ENCODE data around the gene KIF13A.
"Not testable (repeated sequence)": the region's sequence is repeated elsewhere in the genome, so short reads cannot be mapped to it uniquely, and the experiment has no call there.

KIF13A gene

GRCh38 chr6:17866876-17867444 is 120.5 kb downstream of the KIF13A start:
- no peak overlapping the region for H3K27ac ChIP-seq (ENCODE audit: low read length)
- 100% methylated on average over 1 of the region's 1 CpG for WGBS (ENCODE audit: insufficient coverage, insufficient read length)
- H3K4me3 ChIP-seq (ENCODE audit: low read length) = no peak overlapping the region
- H3K36me3 ChIP-seq (ENCODE audit: control insufficient read depth, insufficient read depth, low read length) = no peaks in the 10 kb centered on the region
- H3K4me1 ChIP-seq (ENCODE audit: control insufficient read depth, insufficient read depth, low read length) = no peaks in the 10 kb centered on the region
- no peaks in the 10 kb centered on the region for H3K9me3 ChIP-seq (ENCODE audit: control insufficient read depth, insufficient read depth, low read length)
- H3K27me3 ChIP-seq (ENCODE audit: control insufficient read depth, insufficient read depth, low read length) = no peaks in the 10 kb centered on the region
- no peak for DNase-seq (ENCODE audit: low read depth, low spot score)

DNA sequence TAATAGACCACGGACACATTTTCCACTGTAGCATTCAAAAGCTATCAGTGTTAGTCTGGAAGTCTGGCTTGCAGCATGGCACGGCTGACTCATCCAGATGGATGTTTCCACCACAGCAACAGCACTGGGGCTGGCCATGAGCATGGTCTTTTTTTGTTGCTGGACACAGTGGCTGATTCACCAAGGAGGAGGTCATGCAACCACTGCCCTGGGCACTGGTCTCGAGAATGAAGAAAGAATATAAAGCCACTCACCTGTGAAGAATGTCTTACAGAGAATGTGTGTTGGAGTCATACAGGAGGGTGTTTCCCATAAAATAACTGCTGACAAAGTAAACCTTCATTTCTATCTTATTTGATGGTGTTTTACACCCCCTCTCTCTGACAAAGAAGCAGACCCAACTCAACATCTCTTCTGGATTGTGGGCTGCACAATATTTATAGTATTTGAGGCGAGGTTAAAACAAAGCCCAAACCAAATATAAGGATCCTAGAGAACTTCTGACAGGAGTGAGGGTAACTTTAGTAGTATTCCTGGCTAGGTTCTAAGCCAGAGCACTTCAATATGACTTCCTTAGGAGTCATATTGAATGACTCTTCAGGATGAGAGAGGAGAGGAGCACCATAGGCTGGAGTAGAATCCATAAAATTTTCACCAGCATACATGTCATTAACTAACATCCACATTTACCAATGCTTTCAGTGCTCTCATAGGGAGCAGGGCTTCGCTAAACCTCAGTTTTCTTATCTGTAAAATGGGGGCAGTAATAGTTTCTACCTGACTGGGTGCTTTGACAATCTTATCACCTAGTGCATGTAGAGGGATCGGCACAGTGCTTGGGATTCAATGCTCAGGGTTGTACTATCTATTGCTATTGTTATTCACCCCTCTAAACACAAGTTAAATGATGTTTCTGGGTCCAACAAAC is 121.4 kb downstream of the KIF13A start:
- no peaks in the 10 kb centered on the region for H3K27me3 ChIP-seq (ENCODE audit: control insufficient read depth, insufficient read depth, low read length)
- no peak overlapping the region for H3K27ac ChIP-seq (ENCODE audit: low read length)
- WGBS (ENCODE audit: insufficient coverage, insufficient read length) = no CpG with 5 or more reads among the region's 6 CpGs
- no peak overlapping the region for H3K4me3 ChIP-seq (ENCODE audit: low read length)
- DNase-seq (ENCODE audit: low read depth, low spot score) = no peak
- H3K36me3 ChIP-seq (ENCODE audit: control insufficient read depth, insufficient read depth, low read length) = no peaks in the 10 kb centered on the region
- H3K4me1 ChIP-seq (ENCODE audit: control insufficient read depth, insufficient read depth, low read length) = no peaks in the 10 kb centered on the region
- H3K9me3 ChIP-seq (ENCODE audit: control insufficient read depth, insufficient read depth, low read length) = no peaks in the 10 kb centered on the region

- no CpG with 5 or more reads among the region's 2 CpGs for WGBS (ENCODE audit: insufficient coverage, insufficient read length)
- Histone ChIP-seq H3K9me3 (ENCODE audit: control insufficient read depth, insufficient read depth, low read length) (no peaks in the 10 kb centered on the region), H3K4me3 (ENCODE audit: low read length) (no peak overlapping the region), H3K4me1 (ENCODE audit: control insufficient read depth, insufficient read depth, low read length) (no peaks in the 10 kb centered on the region), H3K36me3 (ENCODE audit: control insufficient read depth, insufficient read depth, low read length) (no peaks in the 10 kb centered on the region), H3K27me3 (ENCODE audit: control insufficient read depth, insufficient read depth, low read length) (no peaks in the 10 kb centered on the region), H3K27ac (ENCODE audit: low read length) (no peak overlapping the region)
- DNase-seq (ENCODE audit: low read depth, low spot score) = no peak
These were observed 122.2 kb downstream of the KIF13A start for GRCh38 chr6:17865243-17865642.

GRCh38 chr6:17863901-17864754 is 123.3 kb downstream of the KIF13A start:
- H3K4me3 ChIP-seq (ENCODE audit: low read length) = no peak overlapping the region
- no peaks in the 10 kb centered on the region for H3K27me3 ChIP-seq (ENCODE audit: control insufficient read depth, insufficient read depth, low read length)
- no peak overlapping the region for H3K27ac ChIP-seq (ENCODE audit: low read length)
- WGBS (ENCODE audit: insufficient coverage, insufficient read length) = no CpG with 5 or more reads among the region's 12 CpGs
- no peaks in the 10 kb centered on the region for H3K36me3 ChIP-seq (ENCODE audit: control insufficient read depth, insufficient read depth, low read length)
- no peaks in the 10 kb centered on the region for H3K4me1 ChIP-seq (ENCODE audit: control insufficient read depth, insufficient read depth, low read length)
- H3K9me3 ChIP-seq (ENCODE audit: control insufficient read depth, insufficient read depth, low read length) = no peaks in the 10 kb centered on the region
- DNase-seq (ENCODE audit: low read depth, low spot score) = no peak

DNA sequence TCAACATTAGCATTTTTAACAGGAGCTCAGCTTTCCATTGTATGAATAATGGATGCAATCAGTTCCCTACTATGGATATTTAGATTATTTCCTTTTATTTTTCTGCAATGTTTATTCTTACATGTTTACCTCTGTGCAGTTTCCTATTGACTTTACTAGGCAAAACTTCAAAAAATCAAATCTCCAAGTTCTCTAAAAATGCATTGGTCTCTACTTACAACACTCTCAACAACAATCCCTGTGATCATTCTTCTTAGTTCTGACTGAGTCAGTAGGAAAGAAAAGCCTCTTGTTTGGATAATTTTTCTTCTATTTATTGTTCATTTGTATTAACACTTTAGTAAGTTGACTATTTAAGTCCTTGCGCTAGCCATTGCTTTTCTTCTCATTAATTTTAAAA is 126.1 kb downstream of the KIF13A start:
- Histone ChIP-seq H3K27ac (ENCODE audit: low read length) (no peak overlapping the region), H3K4me1 (ENCODE audit: control insufficient read depth, insufficient read depth, low read length) (no peaks in the 10 kb centered on the region), H3K4me3 (ENCODE audit: low read length) (no peak overlapping the region), H3K36me3 (ENCODE audit: control insufficient read depth, insufficient read depth, low read length) (no peaks in the 10 kb centered on the region), H3K27me3 (ENCODE audit: control insufficient read depth, insufficient read depth, low read length) (no peaks in the 10 kb centered on the region), H3K9me3 (ENCODE audit: control insufficient read depth, insufficient read depth, low read length) (no peaks in the 10 kb centered on the region)
- WGBS (ENCODE audit: insufficient coverage, insufficient read length) = no CpG with 5 or more reads among the region's 1 CpG
- no peak for DNase-seq (ENCODE audit: low read depth, low spot score)

- H3K9me3 ChIP-seq (ENCODE audit: control insufficient read depth, insufficient read depth, low read length) = no peaks in the 10 kb centered on the region
- no peak overlapping the region for H3K4me3 ChIP-seq (ENCODE audit: low read length)
- DNase-seq (ENCODE audit: low read depth, low spot score) = no peak
- no CpG with 5 or more reads among the region's 4 CpGs for WGBS (ENCODE audit: insufficient coverage, insufficient read length)
- H3K36me3 ChIP-seq (ENCODE audit: control insufficient read depth, insufficient read depth, low read length) = no peaks in the 10 kb centered on the region
- H3K4me1 ChIP-seq (ENCODE audit: control insufficient read depth, insufficient read depth, low read length) = no peaks in the 10 kb centered on the region
- no peaks in the 10 kb centered on the region for H3K27me3 ChIP-seq (ENCODE audit: control insufficient read depth, insufficient read depth, low read length)
- no peak overlapping the region for H3K27ac ChIP-seq (ENCODE audit: low read length)
These were observed 127.6 kb downstream of the KIF13A start for GRCh38 chr6:17859846-17860245.

- H3K27me3 ChIP-seq (ENCODE audit: control insufficient read depth, insufficient read depth, low read length) = no peaks in the 10 kb centered on the region
- no peaks in the 10 kb centered on the region for H3K4me1 ChIP-seq (ENCODE audit: control insufficient read depth, insufficient read depth, low read length)
- H3K4me3 ChIP-seq (ENCODE audit: low read length) = no peak overlapping the region
- H3K27ac ChIP-seq (ENCODE audit: low read length) = no peak overlapping the region
- H3K9me3 ChIP-seq (ENCODE audit: control insufficient read depth, insufficient read depth, low read length) = no peaks in the 10 kb centered on the region
- DNase-seq (ENCODE audit: low read depth, low spot score) = no peak
- H3K36me3 ChIP-seq (ENCODE audit: control insufficient read depth, insufficient read depth, low read length) = no peaks in the 10 kb centered on the region
These were observed 128.9 kb downstream of the KIF13A start for GRCh38 chr6:17858584-17858983.

DNA sequence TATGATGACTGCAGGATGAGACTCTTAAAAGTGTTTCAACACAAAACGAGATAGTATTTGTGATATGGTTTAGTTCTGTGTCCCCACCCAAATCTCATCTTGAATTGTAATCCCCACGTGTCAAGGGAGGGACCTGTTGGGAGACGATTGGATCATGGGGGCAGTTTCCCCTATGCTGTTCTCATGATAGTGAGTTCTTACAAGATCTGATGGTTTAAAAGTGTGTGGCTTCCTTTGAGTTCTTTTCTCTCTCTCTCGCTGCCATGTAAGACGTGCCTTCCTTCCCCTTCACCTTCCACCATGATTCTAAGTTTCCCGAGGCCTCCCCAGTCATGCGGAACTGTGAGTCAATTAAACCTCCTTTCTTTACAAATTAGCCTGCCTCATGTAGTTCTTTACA is 130.2 kb downstream of the KIF13A start:
- not testable (repeated sequence) for H3K27ac ChIP-seq (ENCODE audit: low read length); H3K27me3 ChIP-seq (ENCODE audit: control insufficient read depth, insufficient read depth, low read length); H3K4me1 ChIP-seq (ENCODE audit: control insufficient read depth, insufficient read depth, low read length); H3K4me3 ChIP-seq (ENCODE audit: low read length); H3K9me3 ChIP-seq (ENCODE audit: control insufficient read depth, insufficient read depth, low read length); H3K36me3 ChIP-seq (ENCODE audit: control insufficient read depth, insufficient read depth, low read length); DNase-seq (ENCODE audit: low read depth, low spot score)
- WGBS (ENCODE audit: insufficient coverage, insufficient read length) = no CpG with 5 or more reads among the region's 7 CpGs

DNA sequence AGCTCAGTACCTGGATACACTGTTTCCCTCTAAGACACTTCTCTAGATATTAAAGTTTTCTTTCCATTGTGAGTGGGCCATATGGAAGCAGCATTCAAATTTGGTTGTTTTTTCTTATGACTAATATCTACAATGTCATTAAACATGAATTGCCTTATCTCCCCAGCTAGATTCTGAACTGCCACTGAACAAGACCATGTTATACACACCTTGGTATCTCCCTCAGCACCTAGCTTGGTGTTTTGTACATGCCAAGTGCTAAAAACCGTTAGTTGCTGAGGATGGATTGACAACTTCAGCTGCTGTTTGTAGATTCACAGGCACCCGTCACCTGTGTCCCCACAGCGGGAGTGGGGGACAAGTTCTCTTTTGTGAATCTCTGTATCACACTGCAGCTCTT is 131.1 kb downstream of the KIF13A start:
- Histone ChIP-seq H3K27ac (ENCODE audit: low read length) (no peak overlapping the region), H3K4me1 (ENCODE audit: control insufficient read depth, insufficient read depth, low read length) (no peaks in the 10 kb centered on the region), H3K4me3 (ENCODE audit: low read length) (no peak overlapping the region), H3K9me3 (ENCODE audit: control insufficient read depth, insufficient read depth, low read length) (no peaks in the 10 kb centered on the region), H3K36me3 (ENCODE audit: control insufficient read depth, insufficient read depth, low read length) (no peaks in the 10 kb centered on the region), H3K27me3 (ENCODE audit: control insufficient read depth, insufficient read depth, low read length) (no peaks in the 10 kb centered on the region)
- no peak for DNase-seq (ENCODE audit: low read depth, low spot score)
- WGBS (ENCODE audit: insufficient coverage, insufficient read length) = no CpG with 5 or more reads among the region's 3 CpGs

- WGBS (ENCODE audit: insufficient coverage, insufficient read length) = 100% methylated on average over 1 of the region's 2 CpGs
- no peak overlapping the region for H3K4me3 ChIP-seq (ENCODE audit: low read length)
- no peaks in the 10 kb centered on the region for H3K36me3 ChIP-seq (ENCODE audit: control insufficient read depth, insufficient read depth, low read length)
- no peaks in the 10 kb centered on the region for H3K9me3 ChIP-seq (ENCODE audit: control insufficient read depth, insufficient read depth, low read length)
- no peak overlapping the region for H3K27ac ChIP-seq (ENCODE audit: low read length)
- no peaks in the 10 kb centered on the region for H3K4me1 ChIP-seq (ENCODE audit: control insufficient read depth, insufficient read depth, low read length)
- H3K27me3 ChIP-seq (ENCODE audit: control insufficient read depth, insufficient read depth, low read length) = no peaks in the 10 kb centered on the region
- no peak for DNase-seq (ENCODE audit: low read depth, low spot score)
These were observed 132.1 kb downstream of the KIF13A start for GRCh38 chr6:17855381-17855780.

Data from iPS DF 6.9 (cell line).